ENCODE measurements around the gene FBXO2. TPM values are rescaled to one million over a fixed set of nuclear protein-coding genes. Genes with fewer than 3 reads are reported as not detected.

Gene FBXO2
- total RNA-seq, 1 donor from 2014 or later = 64.0 TPM

- Mint-ChIP-seq H3K36me3 (ENCODE audit: low read depth, unreplicated experiment) (peaks cover 1% of the 10 kb centered on the region), H3K4me3 (ENCODE audit: unreplicated experiment) (no peak overlapping the region), H3K9me3 (ENCODE audit: unreplicated experiment) (no peaks in the 10 kb centered on the region), H3K4me1 (ENCODE audit: low read depth, unreplicated experiment) (no peaks in the 10 kb centered on the region), H3K27me3 (ENCODE audit: low read depth, unreplicated experiment) (peaks cover 35% of the 10 kb centered on the region), H3K27ac (ENCODE audit: unreplicated experiment) (no peak overlapping the region)
- Histone ChIP-seq H3K9me3 (ENCODE audit: insufficient read depth, low read depth, low read length) (no peaks in the 10 kb centered on the region), H3K79me2 (ENCODE audit: insufficient read depth, low read length) (no peaks in the 10 kb centered on the region), H4K20me1 (ENCODE audit: insufficient read depth, low read length) (peaks cover 8% of the 10 kb centered on the region), H3K9ac (ENCODE audit: low read length) (no peak overlapping the region), H2AFZ (ENCODE audit: low read depth, low read length) (no peak overlapping the region), H3K4me1 (ENCODE audit: insufficient read depth, low read length) (no peaks in the 10 kb centered on the region), H3K4me3 (ENCODE audit: insufficient read depth, low read depth, low read length) (no peak overlapping the region), H3K4me2 (ENCODE audit: low read length) (no peak overlapping the region), H3K27me3 (ENCODE audit: insufficient read depth, low read length) (peaks cover 15% of the 10 kb centered on the region), H3K36me3 (ENCODE audit: insufficient read depth, low read length) (no peaks in the 10 kb centered on the region), H3K27ac (ENCODE audit: low read depth, low read length) (no peak overlapping the region)
- FAIRE-seq (no peak), DNase-seq (ENCODE audit: low read depth) (no peak)
- no peak for TF ChIP-seq EZH2 (IDR thresholded peaks at IDR 0.05; ENCODE audit: insufficient read depth, low read length)
- no peak for TF ChIP-seq CTCF (IDR thresholded peaks at IDR 0.05; ENCODE audit: insufficient read depth, low read depth, low read length)
Measured at GRCh38 chr1:11640944-11641343, 13.3 kb downstream of the FBXO2 start.

- no peak overlapping the region for H3K4me2 ChIP-seq (ENCODE audit: low read length)
- Mint-ChIP-seq H3K9me3 (ENCODE audit: unreplicated experiment) (no peaks in the 10 kb centered on the region), H3K27me3 (ENCODE audit: low read depth, unreplicated experiment) (peaks cover 38% of the 10 kb centered on the region), H3K27ac (ENCODE audit: unreplicated experiment) (no peak overlapping the region), H3K4me3 (ENCODE audit: unreplicated experiment) (no peak overlapping the region), H3K36me3 (ENCODE audit: low read depth, unreplicated experiment) (peaks cover 4% of the 10 kb centered on the region), H3K4me1 (ENCODE audit: low read depth, unreplicated experiment) (no peaks in the 10 kb centered on the region)
- no peaks in the 10 kb centered on the region for H3K9me3 ChIP-seq (ENCODE audit: insufficient read depth, low read depth, low read length)
- DNase-seq (ENCODE audit: low read depth) = no peak
- H3K79me2 ChIP-seq (ENCODE audit: insufficient read depth, low read length) = no peaks in the 10 kb centered on the region
- FAIRE-seq = no peak
- H3K4me3 ChIP-seq (ENCODE audit: insufficient read depth, low read depth, low read length) = no peak overlapping the region
- H3K4me1 ChIP-seq (ENCODE audit: insufficient read depth, low read length) = no peaks in the 10 kb centered on the region
- peaks cover 9% of the 10 kb centered on the region for H4K20me1 ChIP-seq (ENCODE audit: insufficient read depth, low read length)
- H3K9ac ChIP-seq (ENCODE audit: low read length) = no peak overlapping the region
- H2AFZ ChIP-seq (ENCODE audit: low read depth, low read length) = no peak overlapping the region
- peaks cover 15% of the 10 kb centered on the region for H3K27me3 ChIP-seq (ENCODE audit: insufficient read depth, low read length)
- H3K27ac ChIP-seq (ENCODE audit: low read depth, low read length) = no peak overlapping the region
- no peaks in the 10 kb centered on the region for H3K36me3 ChIP-seq (ENCODE audit: insufficient read depth, low read length)
- TF ChIP-seq CTCF (IDR thresholded peaks at IDR 0.05; ENCODE audit: insufficient read depth, low read depth, low read length) = no peak
- no peak for TF ChIP-seq EZH2 (IDR thresholded peaks at IDR 0.05; ENCODE audit: insufficient read depth, low read length)
Measured at GRCh38 chr1:11640101-11640500, 14.1 kb downstream of the FBXO2 start.

GRCh38 chr1:11639372-11639771 lies 14.9 kb downstream of the FBXO2 start:
- H3K27ac Mint-ChIP-seq (ENCODE audit: unreplicated experiment) = no peak overlapping the region

More at GRCh38 chr1:11639372-11639771, 14.9 kb downstream of the FBXO2 start:
- H3K27ac ChIP-seq (ENCODE audit: low read depth, low read length) = no peak overlapping the region
- H4K20me1 ChIP-seq (ENCODE audit: insufficient read depth, low read length) = peaks cover 9% of the 10 kb centered on the region
- no peak overlapping the region for H3K4me2 ChIP-seq (ENCODE audit: low read length)
- H3K36me3 ChIP-seq (ENCODE audit: insufficient read depth, low read length) = no peaks in the 10 kb centered on the region
- no peak overlapping the region for H3K4me3 Mint-ChIP-seq (ENCODE audit: unreplicated experiment)
- no peak overlapping the region for H3K4me3 ChIP-seq (ENCODE audit: insufficient read depth, low read depth, low read length)
- H3K36me3 Mint-ChIP-seq (ENCODE audit: low read depth, unreplicated experiment) = peaks cover 4% of the 10 kb centered on the region
- TF ChIP-seq CTCF (IDR thresholded peaks at IDR 0.05; ENCODE audit: insufficient read depth, low read depth, low read length) (no peak), EZH2 (IDR thresholded peaks at IDR 0.05; ENCODE audit: insufficient read depth, low read length) (no peak)
- H3K79me2 ChIP-seq (ENCODE audit: insufficient read depth, low read length) = no peaks in the 10 kb centered on the region
- H3K9me3 ChIP-seq (ENCODE audit: insufficient read depth, low read depth, low read length) = no peaks in the 10 kb centered on the region
- peaks cover 42% of the 10 kb centered on the region for H3K27me3 Mint-ChIP-seq (ENCODE audit: low read depth, unreplicated experiment)
- H3K9ac ChIP-seq (ENCODE audit: low read length) = no peak overlapping the region
- FAIRE-seq (no peak), DNase-seq (ENCODE audit: low read depth) (no peak)
- no peak overlapping the region for H2AFZ ChIP-seq (ENCODE audit: low read depth, low read length)
- no peaks in the 10 kb centered on the region for H3K4me1 ChIP-seq (ENCODE audit: insufficient read depth, low read length)
- H3K27me3 ChIP-seq (ENCODE audit: insufficient read depth, low read length) = peaks cover 15% of the 10 kb centered on the region
- no peaks in the 10 kb centered on the region for H3K9me3 Mint-ChIP-seq (ENCODE audit: unreplicated experiment)
- no peaks in the 10 kb centered on the region for H3K4me1 Mint-ChIP-seq (ENCODE audit: low read depth, unreplicated experiment)

Data from astrocyte (in vitro differentiated cells and primary cell).